Neuron (in vitro differentiated cells): ENCODE data around the gene TEX264.
"Not testable (repeated sequence)": the region's sequence is repeated elsewhere in the genome, so short reads cannot be mapped to it uniquely, and the experiment has no call there.

ENCODE experiments used
- H2AFZ ChIP-seq: one replicate; pipeline ENCODE4 v1.6.1; 2013; ENCODE audit warnings: low read depth, mild to moderate bottlenecking, inconsistent platforms, low read length, moderate library complexity
- H3K27me3 ChIP-seq: one replicate; pipeline ENCODE4 v1.6.1; 2013; ENCODE audit warnings: low read length; ENCODE audit not compliant: insufficient read depth
- H3K36me3 ChIP-seq: one replicate; pipeline ENCODE4 v1.6.1; 2013; ENCODE audit warnings: low read length; ENCODE audit not compliant: insufficient read depth
- H3K4me1 ChIP-seq: one replicate; pipeline ENCODE4 v1.6.1; 2013; ENCODE audit warnings: low read length; ENCODE audit not compliant: insufficient read depth
- H3K4me3 ChIP-seq: 2 replicates; pipeline ENCODE4 v1.5.1; 2013; ENCODE audit warnings: mild to moderate bottlenecking, low read length, moderate library complexity
- H3K9me3 ChIP-seq: one replicate; pipeline ENCODE4 v1.6.1; 2013; ENCODE audit warnings: low read length

The TEX264 gene

GRCh38 chr3:51742320-51742719, 71.3 kb downstream of the TEX264 start:
- not testable (repeated sequence) for H2AFZ ChIP-seq, H3K9me3 ChIP-seq, H3K36me3 ChIP-seq, H3K4me1 ChIP-seq, H3K4me3 ChIP-seq
- peaks cover 16% of the 10 kb centered on the region for H3K27me3 ChIP-seq

- not testable (repeated sequence) for H2AFZ ChIP-seq, H3K4me1 ChIP-seq, H3K9me3 ChIP-seq, H3K36me3 ChIP-seq, H3K4me3 ChIP-seq
- peaks cover 16% of the 10 kb centered on the region for H3K27me3 ChIP-seq
These were observed 71.9 kb downstream of the TEX264 start for GRCh38 chr3:51742978-51743377.

GRCh38 chr3:51747840-51748239, 76.8 kb downstream of the TEX264 start:
- Histone ChIP-seq H3K9me3 (no peaks in the 10 kb centered on the region), H3K36me3 (no peaks in the 10 kb centered on the region), H3K27me3 (no peaks in the 10 kb centered on the region), H3K4me3 (no peak overlapping the region), H2AFZ (no peak overlapping the region), H3K4me1 (no peaks in the 10 kb centered on the region)

- Histone ChIP-seq H2AFZ (no peak overlapping the region), H3K36me3 (no peaks in the 10 kb centered on the region), H3K4me1 (no peaks in the 10 kb centered on the region), H3K27me3 (no peaks in the 10 kb centered on the region), H3K4me3 (no peak overlapping the region), H3K9me3 (no peaks in the 10 kb centered on the region)
These were observed 77.3 kb downstream of the TEX264 start for GRCh38 chr3:51748327-51748726.

- H2AFZ ChIP-seq = no peak overlapping the region
- H3K36me3 ChIP-seq = no peaks in the 10 kb centered on the region
- peaks cover 1% of the 10 kb centered on the region for H3K9me3 ChIP-seq
These were observed 79.8 kb downstream of the TEX264 start for GRCh38 chr3:51750878-51751277.

GRCh38 chr3:51751287-51751686, 80.2 kb downstream of the TEX264 start:
- Histone ChIP-seq H3K27me3 (no peaks in the 10 kb centered on the region), H3K9me3 (peaks cover 2% of the 10 kb centered on the region), H3K4me3 (no peak overlapping the region), H3K4me1 (no peaks in the 10 kb centered on the region), H2AFZ (no peak overlapping the region), H3K36me3 (no peaks in the 10 kb centered on the region)

More at GRCh38 chr3:51750878-51751277, 79.8 kb downstream of the TEX264 start:
- no peaks in the 10 kb centered on the region for H3K27me3 ChIP-seq
- no peak overlapping the region for H3K4me3 ChIP-seq
- no peaks in the 10 kb centered on the region for H3K4me1 ChIP-seq
